Mucosa of rectum (tissue), 2 donors: ENCODE results near the gene SH3GL3.

Experiments
- H3K27ac ChIP-seq, 2 donors: one replicate each; pipeline ENCODE4 v1.7.0; 2013; ENCODE audit warnings: inconsistent platforms in 2 of 2, low read depth in 2 of 2, low read length in 2 of 2
- H3K27me3 ChIP-seq, 2 donors: one replicate each; pipeline ENCODE4 v1.7.0; 2013; ENCODE audit warnings: low read length in 2 of 2; ENCODE audit not compliant: control insufficient read depth in 2 of 2, insufficient read depth in 2 of 2
- H3K36me3 ChIP-seq, 2 donors: one replicate each; pipeline ENCODE4 v1.7.0; 2013; ENCODE audit warnings: low read length in 2 of 2; ENCODE audit not compliant: control insufficient read depth in 2 of 2, insufficient read depth in 2 of 2
- H3K4me1 ChIP-seq, 2 donors: one replicate each; pipeline ENCODE4 v1.7.0; 2013; ENCODE audit warnings: low read length in 2 of 2, mild to moderate bottlenecking in 1 of 2; ENCODE audit not compliant: control insufficient read depth in 2 of 2, insufficient read depth in 2 of 2
- H3K4me3 ChIP-seq, 2 donors: one replicate each; pipeline ENCODE4 v1.7.0; 2013; ENCODE audit warnings: low read length in 2 of 2
- H3K9ac ChIP-seq, 2 donors: one replicate each; pipeline ENCODE4 v1.7.0; 2013; ENCODE audit warnings: low read length in 2 of 2, low read depth in 1 of 2, mild to moderate bottlenecking in 1 of 2
- H3K9me3 ChIP-seq, 2 donors: one replicate each; pipeline ENCODE4 v1.7.0; 2013; ENCODE audit warnings: low read length in 2 of 2; ENCODE audit not compliant: control insufficient read depth in 2 of 2
- donor health status: healthy.
- donor health status: Normal muscosa, but diverticular disease.

Gene SH3GL3

DNA sequence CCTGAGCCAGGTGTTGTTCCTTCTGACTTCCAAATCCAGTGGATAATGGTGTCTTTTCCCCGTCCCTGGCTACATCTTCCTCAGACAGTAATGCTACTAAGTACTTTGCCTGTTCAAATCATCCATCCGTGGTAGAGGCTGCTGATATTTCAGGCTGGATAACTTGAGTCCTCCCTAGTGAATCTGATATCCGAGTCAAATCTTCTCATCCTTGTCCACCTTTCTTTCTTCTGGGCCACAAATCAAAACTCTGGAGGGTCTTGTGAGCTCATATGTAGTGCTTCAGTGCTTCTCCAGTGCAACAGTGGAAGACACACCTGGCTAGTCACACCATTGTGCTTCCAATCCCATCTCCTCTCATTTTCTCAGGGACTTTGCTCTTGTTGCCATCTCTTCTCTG, 11.2 kb downstream of the SH3GL3 start:
- Histone ChIP-seq H3K4me1 (no peaks in the 10 kb centered on the region), H3K36me3 (no peaks in the 10 kb centered on the region), H3K9me3 (no peaks in the 10 kb centered on the region), H3K4me3 (no peak overlapping the region), H3K27ac (no peak overlapping the region), H3K27me3 (no peaks in the 10 kb centered on the region), H3K9ac (no peak overlapping the region)

GRCh38 chr15:83462026-83462425, 14.9 kb downstream of the SH3GL3 start:
- no peak overlapping the region for H3K27ac ChIP-seq
- no peak overlapping the region for H3K4me3 ChIP-seq
- H3K4me1 ChIP-seq, result no peaks in the 10 kb centered on the region
- H3K27me3 ChIP-seq, result no peaks in the 10 kb centered on the region
- H3K9me3 ChIP-seq, result no peaks in the 10 kb centered on the region
- H3K9ac ChIP-seq, result no peak overlapping the region
- H3K36me3 ChIP-seq, result no peaks in the 10 kb centered on the region

DNA sequence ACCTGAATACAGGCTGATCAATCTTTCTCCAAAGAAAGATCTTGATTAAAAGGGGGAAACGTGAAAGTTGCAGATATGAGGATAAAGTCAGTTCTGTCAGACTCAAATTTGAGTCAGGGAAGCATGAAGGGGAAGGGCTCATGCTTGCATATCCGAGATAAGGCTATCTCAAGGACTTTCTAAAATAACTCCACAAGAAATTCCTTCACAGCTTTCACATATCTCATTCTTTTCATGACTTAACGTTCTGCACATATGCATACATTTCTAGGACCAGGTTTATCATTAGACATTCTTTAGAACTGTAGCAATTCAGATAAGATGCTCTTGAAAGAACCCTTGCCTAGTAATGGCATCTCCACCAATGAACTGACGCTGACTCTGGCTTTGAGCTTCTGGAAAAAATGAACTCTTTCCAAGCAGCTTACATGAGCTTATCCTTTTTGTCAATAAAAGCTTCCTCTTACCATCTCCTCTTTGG, 15.9 kb downstream of the SH3GL3 start:
- H3K9ac ChIP-seq, result no peak overlapping the region
- no peaks in the 10 kb centered on the region for H3K36me3 ChIP-seq
- no peak overlapping the region for H3K4me3 ChIP-seq
- no peak overlapping the region for H3K27ac ChIP-seq
- H3K27me3 ChIP-seq, result no peaks in the 10 kb centered on the region
- no peaks in the 10 kb centered on the region for H3K4me1 ChIP-seq
- no peaks in the 10 kb centered on the region for H3K9me3 ChIP-seq

GRCh38 chr15:83470887-83471286, 23.7 kb downstream of the SH3GL3 start:
- H3K4me3 ChIP-seq, result no peak overlapping the region
- no peak overlapping the region for H3K27ac ChIP-seq
- no peaks in the 10 kb centered on the region for H3K36me3 ChIP-seq
- H3K4me1 ChIP-seq, result no peaks in the 10 kb centered on the region
- H3K27me3 ChIP-seq, result no peaks in the 10 kb centered on the region
- no peaks in the 10 kb centered on the region for H3K9me3 ChIP-seq
- H3K9ac ChIP-seq, result no peak overlapping the region

- H3K27me3 ChIP-seq, result no peaks in the 10 kb centered on the region
- H3K36me3 ChIP-seq, result no peaks in the 10 kb centered on the region
- no peaks in the 10 kb centered on the region for H3K9me3 ChIP-seq
- H3K4me3 ChIP-seq, result no peak overlapping the region
- H3K9ac ChIP-seq, result no peak overlapping the region
- H3K4me1 ChIP-seq, result no peaks in the 10 kb centered on the region
- no peak overlapping the region for H3K27ac ChIP-seq
These were observed 24.2 kb downstream of the SH3GL3 start for GRCh38 chr15:83471307-83471866.

DNA sequence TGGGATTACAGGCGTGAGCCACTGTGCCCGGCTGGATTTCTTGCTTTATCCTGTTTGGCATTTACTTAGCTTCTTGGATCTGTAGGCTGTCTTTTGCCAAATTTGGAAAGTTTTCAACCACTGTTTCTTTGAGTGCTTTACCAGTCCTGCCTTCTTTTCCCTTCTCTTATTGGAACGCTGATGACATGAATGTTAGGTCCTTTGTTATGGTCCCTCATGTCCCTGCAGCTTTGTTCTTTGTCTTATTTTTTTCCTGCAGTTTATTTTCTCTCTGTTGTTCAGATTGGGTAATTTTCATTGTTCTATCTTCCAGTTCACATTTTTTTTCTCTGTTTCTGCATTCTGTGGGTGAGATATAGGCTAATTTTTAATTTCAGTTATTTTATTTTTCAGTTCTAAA, 25.0 kb downstream of the SH3GL3 start:
- no peaks in the 10 kb centered on the region for H3K9me3 ChIP-seq
- no peaks in the 10 kb centered on the region for H3K36me3 ChIP-seq
- H3K4me1 ChIP-seq, result no peaks in the 10 kb centered on the region
- H3K27me3 ChIP-seq, result no peaks in the 10 kb centered on the region
- no peak overlapping the region for H3K9ac ChIP-seq
- H3K4me3 ChIP-seq, result no peak overlapping the region
- H3K27ac ChIP-seq, result no peak overlapping the region

- H3K9ac ChIP-seq, result no peak overlapping the region
These were observed 25.7 kb downstream of the SH3GL3 start for GRCh38 chr15:83472797-83473196.

DNA sequence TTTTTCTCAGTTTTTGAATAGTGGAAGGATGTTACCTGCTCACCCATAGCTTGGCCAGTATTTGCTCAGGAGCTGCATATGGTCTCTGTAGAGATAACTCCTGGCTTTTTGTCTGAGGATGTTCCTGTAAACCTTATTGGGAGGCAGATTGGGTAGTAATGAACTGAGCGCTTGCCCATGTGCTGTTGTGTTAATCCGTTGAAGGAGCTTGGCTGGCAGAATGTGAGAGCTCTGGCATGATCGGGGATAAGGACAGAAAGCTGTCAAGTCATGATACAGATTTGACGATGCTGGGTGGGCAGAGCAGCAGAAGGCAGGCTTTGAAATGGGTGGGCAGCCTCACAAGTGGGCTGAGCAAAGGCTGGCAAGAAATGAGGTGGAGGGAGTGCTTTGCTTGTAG, 27.4 kb downstream of the SH3GL3 start:
- Histone ChIP-seq H3K36me3 (no peaks in the 10 kb centered on the region), H3K27ac (no peak overlapping the region), H3K9ac (no peak overlapping the region), H3K4me3 (no peak overlapping the region), H3K27me3 (no peaks in the 10 kb centered on the region), H3K4me1 (no peaks in the 10 kb centered on the region), H3K9me3 (no peaks in the 10 kb centered on the region)

More at GRCh38 chr15:83472797-83473196, 25.7 kb downstream of the SH3GL3 start:
- no peaks in the 10 kb centered on the region for H3K27me3 ChIP-seq
- no peak overlapping the region for H3K27ac ChIP-seq
- H3K36me3 ChIP-seq, result no peaks in the 10 kb centered on the region
- no peak overlapping the region for H3K4me3 ChIP-seq
- H3K4me1 ChIP-seq, result no peaks in the 10 kb centered on the region
- H3K9me3 ChIP-seq, result no peaks in the 10 kb centered on the region

DNA sequence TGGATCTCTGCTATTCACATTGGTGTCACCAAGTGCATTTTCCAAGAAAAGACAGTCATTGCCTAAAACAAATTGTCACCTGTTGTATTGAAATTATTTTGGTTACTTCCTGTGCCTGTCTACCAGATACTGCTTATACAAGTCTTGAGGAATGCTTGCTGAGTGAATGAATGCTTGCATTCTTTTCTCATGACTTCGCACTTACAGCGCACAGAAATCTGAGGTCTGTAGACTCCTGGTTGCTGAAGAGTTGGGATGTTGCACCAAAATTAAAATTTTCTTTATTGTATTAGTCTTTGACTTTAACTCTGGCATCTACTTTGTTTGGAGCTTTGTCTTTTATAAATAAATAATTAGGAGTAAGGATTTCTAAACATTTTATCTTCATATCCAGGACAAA, 28.4 kb downstream of the SH3GL3 start:
- Histone ChIP-seq H3K9ac (no peak overlapping the region), H3K27ac (no peak overlapping the region)

GRCh38 chr15:83476066-83476465, 28.9 kb downstream of the SH3GL3 start:
- Histone ChIP-seq H3K9ac (no peak overlapping the region), H3K36me3 (no peaks in the 10 kb centered on the region), H3K4me3 (no peak overlapping the region), H3K9me3 (no peaks in the 10 kb centered on the region), H3K4me1 (no peaks in the 10 kb centered on the region), H3K27me3 (no peaks in the 10 kb centered on the region), H3K27ac (no peak overlapping the region)

More for the DNA sequence above, 28.4 kb downstream of the SH3GL3 start:
- Histone ChIP-seq H3K4me1 (no peaks in the 10 kb centered on the region), H3K36me3 (no peaks in the 10 kb centered on the region), H3K9me3 (no peaks in the 10 kb centered on the region), H3K4me3 (no peak overlapping the region), H3K27me3 (no peaks in the 10 kb centered on the region)

DNA sequence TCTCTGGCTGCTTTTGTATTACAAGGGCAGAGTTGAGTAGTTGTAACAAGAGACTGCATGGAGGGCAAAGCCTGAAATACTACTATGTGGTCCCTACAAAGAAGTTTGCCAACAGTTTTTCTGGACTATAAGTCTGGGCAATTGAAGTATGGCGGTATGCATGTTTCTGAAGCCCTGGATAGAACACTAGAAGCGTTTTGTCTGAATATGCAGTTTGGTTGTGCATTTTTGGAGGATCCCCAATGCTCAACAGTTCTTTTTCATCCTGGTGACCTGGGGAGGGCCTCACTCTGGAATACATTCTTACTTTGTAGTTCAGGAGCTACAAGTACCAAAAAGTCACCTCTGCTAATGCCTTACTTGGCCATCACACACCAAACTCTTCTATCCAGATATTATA, 29.6 kb downstream of the SH3GL3 start:
- Histone ChIP-seq H3K9me3 (no peaks in the 10 kb centered on the region), H3K4me3 (no peak overlapping the region), H3K27ac (no peak overlapping the region), H3K9ac (no peak overlapping the region), H3K27me3 (no peaks in the 10 kb centered on the region), H3K4me1 (no peaks in the 10 kb centered on the region), H3K36me3 (no peaks in the 10 kb centered on the region)
